GM18526 (cell line): ENCODE data around the gene XRCC6.

Source experiments
- POLR2A ChIP-seq: IDR thresholded peaks from 3 replicates; pipeline ENCODE4 v1.6.1; 2011; ENCODE audit not compliant: insufficient read length; ENCODE audit errors: extremely low read depth

Gene XRCC6

GRCh38 chr22:41641854-41642253 is 20.8 kb downstream of the XRCC6 start:
- no peak for TF ChIP-seq POLR2A

- TF ChIP-seq POLR2A, result no peak
Observed at GRCh38 chr22:41642331-41643110, 21.4 kb downstream of the XRCC6 start.

GRCh38 chr22:41647771-41648170 is 26.7 kb downstream of the XRCC6 start:
- TF ChIP-seq POLR2A, result no peak

GRCh38 chr22:41648432-41648831 is 27.3 kb downstream of the XRCC6 start:
- TF ChIP-seq POLR2A, result no peak

GRCh38 chr22:41650229-41650628 is 29.1 kb downstream of the XRCC6 start:
- no peak for TF ChIP-seq POLR2A

GRCh38 chr22:41650821-41651220 is 29.7 kb downstream of the XRCC6 start:
- no peak for TF ChIP-seq POLR2A

GRCh38 chr22:41654322-41654721 is 33.2 kb downstream of the XRCC6 start:
- TF ChIP-seq POLR2A, result no peak

GRCh38 chr22:41656556-41656955 is 35.5 kb downstream of the XRCC6 start:
- TF ChIP-seq POLR2A, result no peak

GRCh38 chr22:41657709-41658108 is 36.6 kb downstream of the XRCC6 start:
- TF ChIP-seq POLR2A, result no peak

- TF ChIP-seq POLR2A, result no peak
Observed at GRCh38 chr22:41658869-41659268, 37.8 kb downstream of the XRCC6 start.

GRCh38 chr22:41659941-41660340 is 38.8 kb downstream of the XRCC6 start:
- no peak for TF ChIP-seq POLR2A

GRCh38 chr22:41660416-41660815 is 39.3 kb downstream of the XRCC6 start:
- TF ChIP-seq POLR2A, result no peak

- no peak for TF ChIP-seq POLR2A
Observed at GRCh38 chr22:41661088-41661487, 40.0 kb downstream of the XRCC6 start.

GRCh38 chr22:41661713-41662112 is 40.6 kb downstream of the XRCC6 start:
- TF ChIP-seq POLR2A, result no peak

- no peak for TF ChIP-seq POLR2A
Observed at GRCh38 chr22:41664490-41664889, 43.4 kb downstream of the XRCC6 start.

GRCh38 chr22:41664951-41665350 is 43.9 kb downstream of the XRCC6 start:
- no peak for TF ChIP-seq POLR2A
